Measurements from ENCODE around the gene RAB3B. TPM values are rescaled to one million over a fixed set of nuclear protein-coding genes. Genes with fewer than 3 reads are reported as not detected.

RAB3B gene
- total RNA-seq, 1 donor from 2014 or later: 2.4 TPM

- no peaks in the 10 kb centered on the region for H3K9me3 Mint-ChIP-seq
- H3K4me1 Mint-ChIP-seq: no peaks in the 10 kb centered on the region
These were observed 130.8 kb downstream of the RAB3B start for GRCh38 chr1:51859735-51860134.

GRCh38 chr1:51859333-51859732 is 131.2 kb downstream of the RAB3B start:
- Mint-ChIP-seq H3K4me1 (no peaks in the 10 kb centered on the region), H3K27me3 (ENCODE audit: low read depth) (no peaks in the 10 kb centered on the region), H3K27ac (ENCODE audit: unreplicated experiment) (no peak overlapping the region), H3K4me3 (no peak overlapping the region), H3K36me3 (ENCODE audit: low read depth) (no peaks in the 10 kb centered on the region), H3K9me3 (no peaks in the 10 kb centered on the region)
- TF ChIP-seq CTCF (conservative IDR thresholded peaks at IDR 0.05): no peak
- no peak for DNase-seq (ENCODE audit: low read depth, low spot score)

More at GRCh38 chr1:51859735-51860134, 130.8 kb downstream of the RAB3B start:
- DNase-seq (ENCODE audit: low read depth, low spot score): no peak
- TF ChIP-seq CTCF (conservative IDR thresholded peaks at IDR 0.05): no peak
- Mint-ChIP-seq H3K27ac (ENCODE audit: unreplicated experiment) (no peak overlapping the region), H3K4me3 (no peak overlapping the region), H3K27me3 (ENCODE audit: low read depth) (no peaks in the 10 kb centered on the region), H3K36me3 (ENCODE audit: low read depth) (no peaks in the 10 kb centered on the region)

GRCh38 chr1:51858892-51859291 is 131.6 kb downstream of the RAB3B start:
- Mint-ChIP-seq H3K9me3 (no peaks in the 10 kb centered on the region), H3K36me3 (ENCODE audit: low read depth) (no peaks in the 10 kb centered on the region), H3K4me3 (no peak overlapping the region), H3K4me1 (no peaks in the 10 kb centered on the region), H3K27ac (ENCODE audit: unreplicated experiment) (no peak overlapping the region), H3K27me3 (ENCODE audit: low read depth) (no peaks in the 10 kb centered on the region)
- DNase-seq (ENCODE audit: low read depth, low spot score): no peak
- TF ChIP-seq CTCF (conservative IDR thresholded peaks at IDR 0.05): no peak

Other genes with a start within 250 kb of the RAB3B start
- gene NRDC, start 112.0 kb downstream of the RAB3B start, total RNA-seq: 155 and 158 TPM in 2 replicates
- 6.4 and 8.1 TPM in 2 replicates for gene KTI12, start 43.1 kb upstream of the RAB3B start, total RNA-seq
- 60.7 and 62.9 TPM in 2 replicates for gene TXNDC12, start 64.5 kb upstream of the RAB3B start, total RNA-seq
- gene BTF3L4, start 65.6 kb upstream of the RAB3B start, total RNA-seq: 74.3 and 75.0 TPM in 2 replicates
- gene ZFYVE9, start 151.4 kb upstream of the RAB3B start, total RNA-seq: 28.0 and 29.7 TPM in 2 replicates